Measurements from ENCODE around the gene SMIM24. TPM values are rescaled to one million over a fixed set of nuclear protein-coding genes. Genes with fewer than 3 reads are reported as not detected.
A peak's percentile ranks its signal among the peaks of the same experiment; 100 is the strongest.

Gene SMIM24
- polyA plus RNA-seq, 4 donors: 270 to 1,947 (median 1,286) TPM

DNA sequence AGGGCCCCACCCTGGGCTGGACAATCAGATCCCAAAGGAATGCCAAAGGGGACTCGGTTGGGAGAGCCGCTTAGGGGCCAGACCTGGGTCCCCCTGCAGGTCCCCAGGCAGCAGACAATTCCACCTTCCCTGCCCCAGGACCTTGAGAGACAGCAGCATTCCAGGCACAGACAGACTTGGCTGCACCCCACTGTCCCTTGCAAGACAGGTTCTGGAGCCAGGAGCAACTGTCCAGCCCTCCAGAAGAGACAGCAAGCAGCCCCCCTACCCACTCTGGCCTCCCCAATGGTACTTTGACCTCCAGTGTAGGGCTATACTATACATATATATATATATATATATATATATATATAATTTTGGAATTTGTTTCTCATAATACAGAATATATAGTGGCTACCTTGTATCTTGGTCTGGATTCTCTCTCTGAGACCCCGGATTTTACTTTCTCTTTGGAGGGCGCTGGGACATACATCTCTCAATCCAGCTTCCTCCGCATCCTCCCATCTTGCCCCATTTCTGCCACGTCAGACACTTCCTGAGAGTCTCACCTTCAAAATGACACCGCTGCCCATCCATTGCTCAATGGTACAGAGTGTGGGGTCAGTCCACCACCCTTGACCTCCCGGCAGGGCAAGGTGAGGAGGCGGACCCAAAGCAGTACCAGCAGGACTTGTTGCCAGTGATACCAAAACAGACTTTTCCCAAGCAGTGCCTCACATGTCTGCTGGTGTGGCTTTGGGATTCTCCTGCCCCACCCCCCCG, 12.7 kb downstream of the SMIM24 start:
- H3K4me1 ChIP-seq (ENCODE audit: control insufficient read depth in 3 of 3, insufficient read depth in 2 of 3, low read depth in 1 of 3, low read length in 2 of 3): peaks cover 0 to 14% (median 0%) of the 10 kb centered on the region in 3 donors
- peaks cover 0 to 46% of the 10 kb centered on the region in 2 donors for H3K9me3 ChIP-seq (ENCODE audit: control insufficient read depth in 2 of 2, insufficient read depth in 1 of 2, low read depth in 1 of 2, low read length in 1 of 2)
- WGBS, 3 donors: 89 to 96% (median 94%) methylated on average over 10 of the region's 10 CpGs
- peaks cover 0 to 29% (median 0%) of the 10 kb centered on the region in 3 donors for H3K27me3 ChIP-seq (ENCODE audit: control insufficient read depth in 3 of 3, insufficient read depth in 3 of 3, low read length in 3 of 3)
- H3K27ac ChIP-seq (ENCODE audit: low read depth in 1 of 3, low read length in 2 of 3): no peak overlapping the region
- H3K4me3 ChIP-seq (ENCODE audit: low read depth in 1 of 3, low read length in 3 of 3): no peak overlapping the region
- DNase-seq (no peak), FAIRE-seq (no peak)
- peaks cover 0 to 18% (median 8%) of the 10 kb centered on the region in 3 donors for H3K36me3 ChIP-seq (ENCODE audit: control insufficient read depth in 3 of 3, insufficient read depth in 2 of 3, low read depth in 1 of 3, low read length in 3 of 3)

DNA sequence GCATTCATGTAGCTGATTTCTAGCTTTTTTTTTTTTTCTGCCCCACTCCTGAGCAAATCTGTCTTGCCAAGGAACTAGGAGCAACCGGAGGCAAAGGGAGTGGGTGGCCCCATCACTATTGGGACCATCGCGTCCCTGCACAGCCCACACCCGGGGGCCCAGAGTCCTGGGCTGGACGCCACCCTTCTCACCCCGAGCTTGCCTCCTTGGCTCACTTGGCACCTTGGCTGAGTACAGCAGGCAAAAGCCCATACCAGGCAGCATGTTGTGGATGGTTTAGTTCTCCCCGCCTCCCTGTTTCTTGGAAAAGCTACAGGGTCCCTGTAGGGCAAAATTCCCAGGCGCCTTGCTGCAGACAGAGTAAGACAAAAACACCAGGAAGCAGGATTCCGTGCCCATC, 13.7 kb downstream of the SMIM24 start:
- no peak for DNase-seq
- 76 to 93% (median 93%) methylated on average over 9 of the region's 9 CpGs for WGBS, 3 donors
- no peak overlapping the region for H3K27ac ChIP-seq (ENCODE audit: low read depth in 1 of 3, low read length in 2 of 3)
- H3K27me3 ChIP-seq (ENCODE audit: control insufficient read depth in 3 of 3, insufficient read depth in 3 of 3, low read length in 3 of 3): peaks cover 0 to 30% (median 0%) of the 10 kb centered on the region in 3 donors
- H3K9me3 ChIP-seq (ENCODE audit: control insufficient read depth in 2 of 2, insufficient read depth in 1 of 2, low read depth in 1 of 2, low read length in 1 of 2): peaks cover 0 to 46% of the 10 kb centered on the region in 2 donors
- H3K36me3 ChIP-seq (ENCODE audit: control insufficient read depth in 3 of 3, insufficient read depth in 2 of 3, low read depth in 1 of 3, low read length in 3 of 3): peaks cover 0 to 13% (median 8%) of the 10 kb centered on the region in 3 donors
- H3K4me1 ChIP-seq (ENCODE audit: control insufficient read depth in 3 of 3, insufficient read depth in 2 of 3, low read depth in 1 of 3, low read length in 2 of 3): peaks cover 0 to 6% (median 0%) of the 10 kb centered on the region in 3 donors
- no peak for FAIRE-seq
- no peak overlapping the region for H3K4me3 ChIP-seq (ENCODE audit: low read depth in 1 of 3, low read length in 3 of 3)

DNA sequence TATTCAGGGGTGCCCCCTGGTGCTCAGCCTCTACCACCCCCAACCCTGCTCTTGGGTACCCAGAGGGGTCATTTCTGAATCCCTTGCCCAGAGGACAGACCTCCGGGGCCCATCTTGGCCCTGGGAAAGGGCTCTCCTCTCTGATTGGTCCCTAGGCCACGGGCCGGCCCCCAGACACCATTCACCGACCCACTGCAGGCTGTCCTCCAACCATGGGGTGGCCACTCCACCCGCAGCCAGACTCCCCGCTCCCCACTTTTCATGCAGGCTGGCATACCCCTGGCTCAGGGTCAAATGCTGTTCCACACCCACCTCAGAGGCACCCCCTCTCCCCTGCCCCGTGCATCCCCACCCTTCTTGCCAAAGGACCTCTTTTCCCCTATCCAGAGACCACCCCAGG, 14.8 kb downstream of the SMIM24 start:
- FAIRE-seq (no peak), DNase-seq (no peak)
- H3K9me3 ChIP-seq (ENCODE audit: control insufficient read depth in 2 of 2, insufficient read depth in 1 of 2, low read depth in 1 of 2, low read length in 1 of 2): peaks cover 0 to 46% of the 10 kb centered on the region in 2 donors
- no peak overlapping the region for H3K27ac ChIP-seq (ENCODE audit: low read depth in 1 of 3, low read length in 2 of 3)
- H3K27me3 ChIP-seq (ENCODE audit: control insufficient read depth in 3 of 3, insufficient read depth in 3 of 3, low read length in 3 of 3): peaks cover 0 to 30% (median 0%) of the 10 kb centered on the region in 3 donors
- peaks cover 0 to 13% (median 8%) of the 10 kb centered on the region in 3 donors for H3K36me3 ChIP-seq (ENCODE audit: control insufficient read depth in 3 of 3, insufficient read depth in 2 of 3, low read depth in 1 of 3, low read length in 3 of 3)
- no peak overlapping the region for H3K4me3 ChIP-seq (ENCODE audit: low read depth in 1 of 3, low read length in 3 of 3)
- WGBS, 3 donors: 79 to 88% (median 84%) methylated on average over 7 of the region's 7 CpGs
- H3K4me1 ChIP-seq (ENCODE audit: control insufficient read depth in 3 of 3, insufficient read depth in 2 of 3, low read depth in 1 of 3, low read length in 2 of 3): peaks cover 0 to 6% (median 0%) of the 10 kb centered on the region in 3 donors

DNA sequence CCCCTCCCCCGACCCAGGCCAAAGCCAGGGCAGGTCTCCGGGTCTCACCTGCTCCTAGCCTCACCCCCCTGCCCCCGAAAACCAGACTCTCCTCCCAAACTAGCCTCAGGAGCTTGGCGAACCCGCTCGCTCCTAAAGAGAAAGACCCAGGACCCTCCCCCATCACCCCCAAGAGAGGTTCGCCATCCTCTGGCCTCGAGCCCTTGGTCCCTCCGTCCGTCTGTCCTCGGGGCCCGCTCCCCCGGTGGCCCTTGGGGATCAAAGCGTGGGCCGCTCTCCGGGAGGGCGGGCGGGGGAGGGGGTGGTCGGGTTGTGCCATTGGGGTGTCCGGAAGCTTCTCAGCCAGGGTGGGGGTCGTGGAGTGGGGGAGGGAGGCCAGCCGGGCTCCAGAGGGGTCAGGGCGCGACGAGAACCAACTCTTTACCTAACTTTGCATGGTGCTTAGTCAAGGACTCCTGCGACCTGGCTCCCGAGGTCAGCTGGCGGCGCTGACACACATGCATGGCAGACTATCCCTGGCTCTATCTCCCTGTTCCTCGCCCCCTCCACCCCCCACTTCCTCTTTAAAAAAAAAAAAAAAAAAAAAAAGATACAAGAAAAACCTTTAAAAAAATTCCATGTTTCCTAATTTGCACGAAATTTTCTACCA, 15.6 kb downstream of the SMIM24 start:
- WGBS, 3 donors: 80 to 91% (median 87%) methylated on average over 25 to 31 of the region's 31 CpGs
- H3K4me3 ChIP-seq (ENCODE audit: low read depth in 1 of 3, low read length in 3 of 3): no peak overlapping the region
- H3K27ac ChIP-seq (ENCODE audit: low read depth in 1 of 3, low read length in 2 of 3): no peak overlapping the region
- peaks cover 0 to 10% (median 0%) of the 10 kb centered on the region in 3 donors for H3K4me1 ChIP-seq (ENCODE audit: control insufficient read depth in 3 of 3, insufficient read depth in 2 of 3, low read depth in 1 of 3, low read length in 2 of 3)
- peaks cover 0 to 40% of the 10 kb centered on the region in 2 donors for H3K9me3 ChIP-seq (ENCODE audit: control insufficient read depth in 2 of 2, insufficient read depth in 1 of 2, low read depth in 1 of 2, low read length in 1 of 2)
- DNase-seq (no peak), FAIRE-seq (no peak)
- H3K36me3 ChIP-seq (ENCODE audit: control insufficient read depth in 3 of 3, insufficient read depth in 2 of 3, low read depth in 1 of 3, low read length in 3 of 3): peaks cover 0 to 20% (median 8%) of the 10 kb centered on the region in 3 donors
- peaks cover 0 to 30% (median 0%) of the 10 kb centered on the region in 3 donors for H3K27me3 ChIP-seq (ENCODE audit: control insufficient read depth in 3 of 3, insufficient read depth in 3 of 3, low read length in 3 of 3)

DNA sequence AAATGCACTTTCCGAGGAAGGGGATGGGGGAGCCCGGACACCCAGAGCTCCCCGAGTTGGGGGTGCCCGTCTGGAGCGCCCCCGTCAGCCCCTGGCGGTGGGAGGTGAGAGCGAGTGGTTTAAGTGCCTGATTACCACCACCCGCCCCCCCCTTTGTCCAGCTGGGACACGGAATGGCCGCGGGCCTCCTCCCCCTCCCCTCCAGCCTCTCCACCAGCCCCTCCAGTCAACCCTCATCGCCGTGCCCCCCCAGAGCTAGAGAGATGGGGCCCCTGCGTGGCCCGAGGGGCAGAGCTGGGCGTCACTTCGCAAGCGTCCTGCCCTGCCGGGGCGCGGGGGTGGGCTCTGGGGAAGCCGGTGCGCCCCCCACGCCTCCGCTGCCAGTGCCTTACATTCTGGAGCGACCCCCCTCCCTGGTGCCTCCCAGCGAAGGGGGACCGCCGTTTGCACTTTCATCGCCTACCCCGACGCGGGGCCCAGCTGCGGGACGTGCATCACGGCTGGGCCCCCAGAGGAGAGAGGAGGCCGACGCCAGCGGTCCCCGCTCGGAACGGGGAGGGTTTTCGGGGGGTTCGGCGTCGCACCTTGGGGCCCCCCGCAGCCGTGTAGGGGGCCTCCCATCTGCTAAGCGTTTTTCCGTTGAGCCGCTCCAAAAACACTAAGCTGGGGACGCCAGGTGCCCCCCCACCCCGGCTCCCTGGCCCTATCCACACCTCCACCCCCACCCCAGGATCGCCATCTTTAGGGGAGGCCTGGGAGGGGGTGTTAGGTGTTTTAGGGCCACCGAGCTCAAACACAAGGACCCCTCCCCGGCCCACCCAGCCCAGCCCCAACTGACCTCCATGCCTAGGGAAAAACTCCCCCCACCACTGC, 16.4 kb downstream of the SMIM24 start:
- FAIRE-seq (no peak), DNase-seq (peak in 1 of 2 donors; percentile 21)
- Histone ChIP-seq H3K27ac (ENCODE audit: low read depth in 1 of 3, low read length in 2 of 3) (no peak overlapping the region), H3K9me3 (ENCODE audit: control insufficient read depth in 2 of 2, insufficient read depth in 1 of 2, low read depth in 1 of 2, low read length in 1 of 2) (peaks cover 0 to 32% of the 10 kb centered on the region in 2 donors), H3K27me3 (ENCODE audit: control insufficient read depth in 3 of 3, insufficient read depth in 3 of 3, low read length in 3 of 3) (peaks cover 0 to 30% (median 0%) of the 10 kb centered on the region in 3 donors), H3K36me3 (ENCODE audit: control insufficient read depth in 3 of 3, insufficient read depth in 2 of 3, low read depth in 1 of 3, low read length in 3 of 3) (peaks cover 0 to 16% (median 8%) of the 10 kb centered on the region in 3 donors), H3K4me1 (ENCODE audit: control insufficient read depth in 3 of 3, insufficient read depth in 2 of 3, low read depth in 1 of 3, low read length in 2 of 3) (peaks cover 0 to 17% (median 0%) of the 10 kb centered on the region in 3 donors), H3K4me3 (ENCODE audit: low read depth in 1 of 3, low read length in 3 of 3) (no peak overlapping the region)
- 81 to 93% (median 90%) methylated on average over 44 to 57 of the region's 57 CpGs for WGBS, 3 donors

DNA sequence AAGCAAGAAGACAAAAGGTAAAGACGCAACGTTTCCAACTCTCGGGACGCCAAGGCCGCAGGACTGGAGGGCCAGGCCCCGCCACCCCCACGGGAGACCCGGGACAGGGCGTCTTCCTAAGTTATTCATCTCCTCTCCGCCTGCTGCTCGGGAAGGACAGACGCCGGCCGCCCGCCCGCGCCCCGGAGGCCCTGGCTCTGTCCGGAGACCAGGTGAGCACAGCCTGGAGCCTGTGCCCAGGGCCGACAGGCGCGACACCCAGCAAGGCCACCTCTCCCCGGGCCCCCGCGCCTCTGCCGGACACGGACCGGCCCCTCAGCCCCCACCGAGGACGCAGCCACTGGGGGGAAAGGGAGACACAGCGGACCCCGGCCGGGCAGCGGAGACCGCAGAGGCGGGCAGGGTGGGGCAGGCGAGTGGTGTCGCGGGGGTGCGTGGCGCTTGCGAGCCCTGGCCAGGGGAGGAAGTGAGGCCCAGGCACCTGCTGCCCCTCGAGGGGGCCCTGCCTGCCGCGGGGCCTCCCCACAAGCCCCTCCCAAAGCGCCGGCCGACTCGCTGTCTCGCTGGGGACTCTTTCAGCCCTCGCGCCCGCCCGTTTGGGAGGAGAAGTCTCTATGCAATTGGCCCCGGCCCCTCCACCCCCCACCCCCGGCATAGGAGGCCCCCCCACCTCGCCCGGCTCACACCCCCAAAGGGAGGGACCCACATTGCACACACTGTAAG, 17.2 kb downstream of the SMIM24 start:
- no peak overlapping the region for H3K27ac ChIP-seq (ENCODE audit: low read depth in 1 of 3, low read length in 2 of 3)
- H3K36me3 ChIP-seq (ENCODE audit: control insufficient read depth in 3 of 3, insufficient read depth in 2 of 3, low read depth in 1 of 3, low read length in 3 of 3): peaks cover 0 to 16% (median 8%) of the 10 kb centered on the region in 3 donors
- peaks cover 0 to 30% (median 0%) of the 10 kb centered on the region in 3 donors for H3K27me3 ChIP-seq (ENCODE audit: control insufficient read depth in 3 of 3, insufficient read depth in 3 of 3, low read length in 3 of 3)
- WGBS, 3 donors: 81 to 90% (median 87%) methylated on average over 29 to 58 of the region's 58 CpGs
- DNase-seq (no peak), FAIRE-seq (no peak)
- no peak overlapping the region for H3K4me3 ChIP-seq (ENCODE audit: low read depth in 1 of 3, low read length in 3 of 3)
- H3K9me3 ChIP-seq (ENCODE audit: control insufficient read depth in 2 of 2, insufficient read depth in 1 of 2, low read depth in 1 of 2, low read length in 1 of 2): peaks cover 0 to 28% of the 10 kb centered on the region in 2 donors
- peaks cover 0 to 24% (median 0%) of the 10 kb centered on the region in 3 donors for H3K4me1 ChIP-seq (ENCODE audit: control insufficient read depth in 3 of 3, insufficient read depth in 2 of 3, low read depth in 1 of 3, low read length in 2 of 3)

DNA sequence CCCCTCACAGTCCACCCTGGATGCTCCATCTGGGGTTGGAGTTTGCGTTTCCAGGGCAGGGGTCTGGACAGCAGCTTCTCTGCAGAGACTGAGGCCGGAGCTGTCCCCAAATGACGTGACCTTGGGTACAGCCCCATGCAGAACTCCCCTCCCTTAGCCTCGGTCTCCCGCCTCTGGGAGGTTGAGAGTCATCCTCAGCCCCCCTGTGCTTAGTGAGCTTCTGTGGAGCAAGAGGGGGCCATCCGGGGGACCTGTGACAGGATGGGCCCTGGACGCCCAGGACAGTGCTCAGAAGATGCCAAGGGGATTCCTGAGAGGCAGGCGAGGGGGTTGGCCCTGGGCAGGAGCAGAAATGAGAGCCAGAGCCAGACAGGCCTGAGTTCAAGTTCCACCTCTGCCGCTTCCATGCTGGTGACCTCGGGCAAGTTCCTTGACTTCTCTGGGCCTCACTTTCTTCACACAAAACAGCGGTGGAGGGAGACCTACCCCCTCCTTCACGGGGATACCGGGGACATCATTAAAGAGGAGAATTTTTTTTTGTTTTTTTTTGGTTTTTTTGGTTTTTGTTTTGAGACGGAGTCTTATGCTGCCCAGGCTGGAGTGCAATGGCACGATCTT, 20.3 kb downstream of the SMIM24 start:
- no peak for DNase-seq
- peaks cover 0 to 35% (median 3%) of the 10 kb centered on the region in 3 donors for H3K4me1 ChIP-seq (ENCODE audit: control insufficient read depth in 3 of 3, insufficient read depth in 2 of 3, low read depth in 1 of 3, low read length in 2 of 3)
- peaks cover 0 to 20% (median 0%) of the 10 kb centered on the region in 3 donors for H3K27me3 ChIP-seq (ENCODE audit: control insufficient read depth in 3 of 3, insufficient read depth in 3 of 3, low read length in 3 of 3)
- 77 to 93% (median 91%) methylated on average over 15 of the region's 15 CpGs for WGBS, 3 donors
- no peak for FAIRE-seq
- H3K4me3 ChIP-seq (ENCODE audit: low read depth in 1 of 3, low read length in 3 of 3): no peak overlapping the region
- H3K27ac ChIP-seq (ENCODE audit: low read depth in 1 of 3, low read length in 2 of 3): peak overlapping the region in 2 of 3 donors; percentile 51 to 53
- no peaks in the 10 kb centered on the region for H3K9me3 ChIP-seq (ENCODE audit: control insufficient read depth in 2 of 2, insufficient read depth in 1 of 2, low read depth in 1 of 2, low read length in 1 of 2)
- peaks cover 0 to 34% (median 8%) of the 10 kb centered on the region in 3 donors for H3K36me3 ChIP-seq (ENCODE audit: control insufficient read depth in 3 of 3, insufficient read depth in 2 of 3, low read depth in 1 of 3, low read length in 3 of 3)
